OCI-M2 (cell line): ENCODE data around the gene PTPRT.

Experiments used
- DNase-seq: peaks from one replicate; lab custom pipeline; 2025; ENCODE audit not compliant: unreplicated experiment; lab: John Stamatoyannopoulos, UW

The PTPRT gene

DNA sequence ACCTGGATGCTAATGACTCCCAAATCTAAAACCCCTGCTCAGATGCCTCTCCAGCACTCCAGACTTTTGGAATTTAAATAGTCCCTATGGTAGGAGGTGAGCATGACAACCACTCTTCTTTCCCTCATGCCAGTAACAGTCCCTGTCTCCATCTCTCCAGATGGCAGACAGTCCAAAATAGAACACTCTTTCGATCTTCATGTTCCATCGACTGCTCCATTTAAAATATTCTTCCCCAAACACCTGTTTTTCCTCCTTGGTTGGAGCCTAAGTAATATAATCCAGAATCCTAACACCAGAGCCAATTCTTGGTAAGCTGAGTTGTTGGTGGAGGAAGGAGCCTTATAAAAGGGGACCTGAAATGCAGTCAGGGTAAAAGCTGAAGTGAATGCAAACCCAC is 848.1 kb downstream of the PTPRT start:
- DNase-seq, result no peak

DNA sequence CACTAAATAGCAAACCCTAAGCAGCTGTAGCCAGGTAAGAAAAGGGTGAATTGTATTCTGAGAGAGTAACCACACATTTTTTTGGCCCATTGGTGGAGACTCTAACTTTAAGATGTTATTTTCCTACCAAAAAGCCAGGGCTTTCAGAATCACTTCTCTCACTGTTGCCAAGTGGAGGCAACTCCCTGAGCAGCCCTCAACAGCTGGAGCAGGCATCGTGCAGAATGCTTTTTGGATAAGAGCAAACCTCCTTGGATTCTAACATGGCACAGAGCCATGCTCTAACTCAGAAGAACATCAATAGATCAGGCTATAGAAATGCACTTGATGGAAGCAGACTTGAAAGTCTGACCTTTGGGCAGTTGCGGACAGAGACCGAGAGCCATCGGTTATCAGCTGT is 849.3 kb downstream of the PTPRT start:
- DNase-seq, result no peak

DNA sequence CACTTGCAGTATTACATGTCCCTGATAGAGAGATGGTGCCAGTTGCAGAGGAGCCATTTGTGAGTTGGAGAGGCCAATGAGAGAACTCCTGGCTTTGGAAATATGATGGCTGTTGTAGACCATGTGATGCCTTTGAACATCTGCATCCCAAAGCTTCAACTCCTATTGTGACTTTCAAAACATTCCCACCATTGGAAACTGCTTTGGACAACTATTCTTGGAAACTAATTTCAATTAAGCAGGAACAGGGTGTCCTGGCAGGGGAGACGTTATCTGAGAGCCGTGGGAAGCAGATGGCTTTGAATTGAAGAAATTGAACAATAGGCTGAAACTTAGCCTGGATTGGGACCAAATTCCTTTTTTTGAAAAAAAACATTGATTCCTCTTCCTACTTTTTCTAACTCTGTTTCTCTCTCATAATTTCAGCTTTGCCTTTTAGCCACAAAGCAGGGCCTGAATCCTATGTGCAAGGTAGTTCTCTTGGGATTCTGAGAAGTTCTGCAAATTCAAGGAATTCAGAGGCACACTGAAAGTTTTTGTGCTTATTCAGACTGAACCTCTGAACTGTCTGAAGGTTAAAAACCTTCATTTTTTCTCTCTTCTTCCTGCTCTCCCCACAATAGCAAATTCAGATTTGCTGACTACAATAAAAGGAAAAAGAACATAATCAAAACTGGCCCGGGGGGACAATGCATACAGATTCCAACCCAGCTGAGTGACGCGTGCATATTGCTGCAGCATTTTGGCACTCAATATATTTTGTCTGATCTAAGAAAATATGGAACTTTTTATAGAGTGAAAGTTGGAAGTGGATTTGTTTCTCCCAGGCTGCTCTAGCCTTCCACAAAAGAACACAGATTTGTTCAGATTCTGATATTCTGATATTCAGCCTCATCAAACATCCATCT is 851.2 kb downstream of the PTPRT start:
- no peak for DNase-seq

DNA sequence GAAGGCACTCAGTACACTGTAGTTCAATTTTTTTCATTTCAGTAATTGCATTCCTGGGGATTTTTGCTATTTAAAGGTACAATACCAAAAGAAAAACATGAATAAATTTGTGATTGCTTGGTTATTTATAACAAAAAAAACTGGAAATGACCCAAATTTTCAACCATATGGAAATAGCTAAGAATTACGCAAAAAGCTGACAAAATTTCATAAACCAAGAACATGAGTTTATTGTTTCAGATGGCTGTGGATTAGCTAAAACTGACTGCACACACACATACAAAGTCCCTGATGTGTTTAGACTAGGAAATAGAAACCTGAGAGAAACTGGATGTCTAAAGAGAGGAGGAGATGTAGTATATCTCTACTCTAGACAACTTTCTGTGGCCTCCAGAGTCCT is 853.1 kb downstream of the PTPRT start:
- no peak for DNase-seq

DNA sequence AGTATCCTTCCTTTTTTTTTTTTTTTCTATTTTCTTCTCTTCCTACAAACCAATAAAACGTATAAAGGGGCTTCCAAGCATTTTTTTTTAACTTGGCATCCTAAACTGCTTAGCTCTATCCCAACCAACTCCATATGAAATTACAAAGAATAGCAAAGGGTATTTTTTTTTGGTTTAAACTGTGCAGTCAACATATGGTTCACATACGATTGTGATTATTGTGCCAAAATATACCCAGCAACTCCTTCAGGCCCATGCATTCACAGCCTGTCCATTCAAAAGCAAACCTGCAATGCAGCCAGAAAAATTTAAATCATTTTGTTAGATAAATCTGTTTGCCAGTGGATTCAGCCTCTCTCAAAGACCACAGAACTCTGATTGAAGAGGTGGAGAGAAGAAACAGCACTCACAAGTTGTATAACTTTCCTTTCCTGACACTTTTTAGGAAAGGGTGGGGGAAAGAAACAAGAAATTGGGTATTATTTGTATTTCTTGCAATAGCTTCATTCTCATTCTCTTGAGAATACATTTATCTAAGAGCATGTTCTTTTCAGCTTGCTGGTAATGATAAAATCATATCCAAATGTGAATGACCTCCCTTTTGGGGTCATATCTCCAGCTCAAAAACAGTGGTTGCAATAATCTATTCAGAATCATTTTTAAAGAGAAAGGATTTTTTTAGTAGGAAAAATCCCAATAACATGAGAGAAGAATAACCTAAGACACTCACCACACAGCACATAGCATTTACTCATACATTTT is 870.3 kb downstream of the PTPRT start:
- DNase-seq, result no peak

DNA sequence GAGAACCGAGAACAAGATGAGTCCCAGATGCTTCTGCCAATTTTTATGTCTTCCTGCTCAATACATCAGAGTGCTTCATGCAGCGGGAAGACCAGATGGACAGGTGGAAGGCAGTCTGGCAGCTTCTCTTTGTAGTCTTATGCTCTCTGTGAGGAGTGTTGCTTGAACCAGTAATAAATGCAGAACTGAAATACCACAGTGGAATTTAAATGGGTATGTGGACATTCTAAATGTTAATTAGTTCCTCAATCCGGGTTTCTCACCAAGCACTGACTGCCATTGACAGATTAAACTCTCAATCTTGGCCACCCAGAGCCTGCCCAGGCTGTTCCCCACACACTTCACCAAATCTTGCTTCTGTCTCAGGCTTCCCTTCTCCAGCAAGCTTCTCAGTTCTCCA is 876.0 kb downstream of the PTPRT start:
- no peak for DNase-seq

DNA sequence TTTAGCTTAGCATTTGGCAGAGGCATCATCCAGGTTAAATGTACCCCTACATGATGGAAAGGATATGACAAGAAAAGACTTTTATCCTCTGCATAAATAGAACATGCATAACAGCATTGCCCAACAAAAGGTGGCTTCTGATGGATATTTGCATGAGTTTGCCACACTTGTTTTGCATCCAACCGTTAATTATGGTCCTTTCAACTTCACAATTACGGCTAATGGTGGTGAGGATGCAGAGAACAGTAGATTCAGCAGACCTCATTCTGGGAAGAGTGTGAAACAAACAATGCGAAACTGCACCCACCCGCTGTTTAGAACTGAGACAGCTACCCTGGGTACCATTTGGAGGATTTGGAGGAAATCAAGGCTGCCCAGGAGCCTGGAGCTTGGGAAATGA is 880.7 kb downstream of the PTPRT start:
- DNase-seq, result no peak

DNA sequence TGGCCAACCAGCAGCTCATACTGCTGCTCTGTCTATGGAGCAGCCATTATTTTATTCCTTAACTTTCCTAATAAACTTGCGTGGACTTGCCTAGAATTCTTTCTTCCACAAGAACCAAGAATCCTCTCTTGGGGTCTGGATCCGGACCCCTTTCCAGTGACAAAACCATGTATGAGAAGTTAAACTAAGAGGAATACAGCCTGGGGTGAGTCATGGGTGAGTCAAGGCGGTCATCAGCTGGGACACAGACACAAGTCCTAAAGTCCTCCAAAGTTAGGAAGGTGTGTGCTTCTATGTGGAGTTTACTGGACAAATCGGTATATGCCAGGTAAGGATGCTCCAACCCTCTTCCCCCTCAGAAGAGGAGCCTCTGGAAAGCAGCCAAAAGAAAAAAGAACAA is 881.5 kb downstream of the PTPRT start:
- no peak for DNase-seq

DNA sequence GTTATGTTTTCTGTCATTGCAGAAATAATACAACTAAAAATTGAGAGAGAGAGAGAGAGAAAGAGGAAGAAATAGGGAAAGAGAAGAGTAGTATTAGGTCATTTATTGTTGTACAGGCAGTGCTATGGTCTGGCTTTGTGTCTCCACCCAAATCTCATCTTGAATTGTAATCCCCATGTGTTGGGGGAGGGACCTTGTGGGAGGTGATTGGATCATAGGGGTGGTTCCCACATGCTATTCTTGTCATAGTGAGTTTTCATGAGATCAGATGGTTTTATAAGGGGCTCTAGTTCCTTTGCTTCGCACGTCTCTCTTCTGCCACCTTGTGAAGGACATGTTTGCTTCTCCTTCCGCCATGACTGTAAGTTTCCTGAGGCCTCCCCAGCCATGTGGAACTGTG is 894.1 kb downstream of the PTPRT start:
- no peak for DNase-seq

DNA sequence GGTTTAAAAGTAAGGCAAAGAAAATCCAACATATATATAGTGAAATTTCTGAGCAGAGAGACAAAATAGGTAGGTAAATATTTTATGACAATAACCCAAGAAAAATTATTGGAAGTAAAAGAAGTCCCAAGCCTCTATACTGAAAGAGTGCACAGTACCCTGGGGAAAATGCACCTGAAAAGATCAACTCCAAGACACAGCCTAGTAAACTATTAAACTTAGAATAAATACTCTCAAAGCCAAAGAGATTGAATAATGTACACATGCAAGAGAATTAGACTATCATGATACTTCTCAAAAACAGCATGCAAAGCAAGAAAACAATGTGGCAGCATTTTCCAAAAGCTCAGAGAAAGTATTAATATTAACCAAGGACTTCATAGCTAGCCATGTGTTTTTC is 894.7 kb downstream of the PTPRT start:
- no peak for DNase-seq

DNA sequence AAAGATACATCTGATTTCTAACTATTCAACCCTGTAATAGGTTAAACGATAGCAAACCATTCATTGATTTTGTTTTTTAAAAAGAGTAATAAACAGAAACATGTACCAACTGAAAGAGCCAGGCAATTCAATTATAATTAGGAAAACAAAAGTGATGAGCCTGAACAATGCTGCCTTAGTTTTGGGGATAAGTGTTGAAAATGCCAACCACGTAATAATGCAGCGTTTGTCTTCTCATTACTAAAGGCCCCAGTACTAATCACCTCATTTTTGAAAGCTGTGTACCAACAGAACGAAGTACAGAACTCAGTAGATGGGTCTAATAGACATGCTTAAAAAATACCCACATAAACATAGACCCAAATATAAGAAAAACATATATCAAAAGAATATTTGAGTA is 907.9 kb downstream of the PTPRT start:
- no peak for DNase-seq

DNA sequence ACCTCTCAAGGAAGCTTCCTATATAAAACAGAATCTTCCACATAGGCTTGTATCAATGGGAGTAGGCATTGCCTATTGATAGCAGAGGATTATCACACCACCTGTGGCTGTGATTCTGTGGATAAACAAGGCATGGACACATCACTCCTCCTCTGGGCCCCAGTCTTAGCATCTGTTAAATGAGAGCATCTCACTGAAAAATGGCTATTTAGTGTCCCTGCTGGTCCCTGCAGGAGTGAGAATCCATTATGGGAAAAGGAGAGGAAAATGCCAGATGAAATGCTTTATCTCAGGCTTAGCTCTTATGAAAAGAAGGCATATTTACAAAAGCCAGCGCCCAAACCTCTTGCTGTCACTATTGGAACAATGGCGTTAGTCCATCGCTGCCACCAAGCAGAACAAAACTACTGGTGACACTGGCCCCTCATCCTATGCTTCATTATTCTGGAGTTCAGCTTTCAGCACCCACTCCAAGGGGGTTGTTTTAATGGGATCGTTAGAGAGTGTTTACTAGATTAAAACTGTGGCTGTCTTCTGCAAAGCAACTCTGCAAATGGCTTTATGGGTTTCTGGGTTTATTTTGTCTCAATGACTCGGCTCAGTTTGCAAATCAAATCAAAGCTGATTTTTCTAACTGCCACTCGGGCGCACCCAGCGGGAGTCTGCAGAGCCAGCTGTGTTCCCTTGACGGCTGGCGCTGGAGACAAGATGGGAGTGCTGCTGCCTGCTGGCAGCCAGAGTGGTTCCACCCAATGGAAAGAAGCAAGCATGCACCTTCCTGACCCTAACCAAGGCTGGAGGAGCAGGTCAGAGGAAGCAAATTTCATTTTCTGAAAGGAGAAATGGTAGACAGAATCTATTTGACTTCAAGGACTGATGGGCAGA is 912.7 kb downstream of the PTPRT start:
- DNase-seq, result no peak

DNA sequence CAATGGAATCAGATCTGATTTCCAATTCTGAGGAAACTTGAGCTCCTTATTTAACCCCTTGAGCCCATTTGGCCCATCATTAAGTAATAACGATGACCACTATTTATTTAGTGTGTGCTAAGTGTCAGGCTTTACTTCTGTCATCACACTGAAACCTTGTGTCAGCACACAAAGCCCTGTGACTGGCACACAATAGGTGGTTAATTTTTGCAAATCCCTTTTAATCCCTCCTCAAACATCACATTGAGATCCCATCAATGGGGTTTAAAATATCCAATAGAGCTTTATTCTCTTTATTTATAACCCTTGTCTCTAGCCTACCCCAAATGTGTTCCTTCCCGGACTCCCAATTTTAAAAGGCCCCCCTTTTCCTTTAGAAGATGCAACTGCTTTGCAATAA is 914.7 kb downstream of the PTPRT start:
- DNase-seq, result no peak

DNA sequence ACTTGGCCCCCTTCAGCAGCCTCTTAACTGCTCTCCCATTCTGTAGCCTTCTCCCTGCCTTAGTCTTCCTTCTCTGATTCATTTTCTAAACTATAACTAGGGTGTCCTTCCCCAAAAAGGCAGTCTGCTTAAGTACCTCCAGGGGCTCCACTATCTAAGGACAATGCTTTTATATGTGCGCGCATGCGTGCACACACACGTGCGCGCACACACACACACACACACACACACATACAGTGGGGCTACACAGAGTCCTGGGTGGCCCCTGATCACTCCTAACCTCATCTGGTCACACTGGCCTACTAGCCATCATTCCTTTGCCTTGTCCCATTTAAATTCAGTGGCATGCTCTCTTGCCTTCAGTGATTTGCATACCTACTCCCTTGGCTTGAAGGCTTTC is 917.2 kb downstream of the PTPRT start:
- no peak for DNase-seq

DNA sequence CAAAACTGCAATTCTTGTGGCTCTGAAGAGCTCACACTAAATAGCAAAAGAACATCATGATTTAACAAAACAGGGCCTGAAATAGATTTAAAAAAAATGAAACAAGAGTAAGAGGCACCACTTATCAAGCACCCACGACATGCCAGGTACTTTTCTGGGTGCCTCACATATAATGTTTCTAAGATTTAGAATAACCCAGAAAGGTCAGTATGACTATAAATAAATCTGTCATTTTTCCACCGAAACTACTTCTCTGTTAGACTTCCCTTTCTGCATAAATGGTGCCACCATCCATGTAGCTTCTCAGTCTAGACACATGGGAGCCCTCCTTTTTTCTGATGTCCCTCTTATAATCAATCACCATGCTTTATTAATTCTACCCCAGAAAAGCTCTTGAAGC is 919.2 kb downstream of the PTPRT start:
- no peak for DNase-seq

DNA sequence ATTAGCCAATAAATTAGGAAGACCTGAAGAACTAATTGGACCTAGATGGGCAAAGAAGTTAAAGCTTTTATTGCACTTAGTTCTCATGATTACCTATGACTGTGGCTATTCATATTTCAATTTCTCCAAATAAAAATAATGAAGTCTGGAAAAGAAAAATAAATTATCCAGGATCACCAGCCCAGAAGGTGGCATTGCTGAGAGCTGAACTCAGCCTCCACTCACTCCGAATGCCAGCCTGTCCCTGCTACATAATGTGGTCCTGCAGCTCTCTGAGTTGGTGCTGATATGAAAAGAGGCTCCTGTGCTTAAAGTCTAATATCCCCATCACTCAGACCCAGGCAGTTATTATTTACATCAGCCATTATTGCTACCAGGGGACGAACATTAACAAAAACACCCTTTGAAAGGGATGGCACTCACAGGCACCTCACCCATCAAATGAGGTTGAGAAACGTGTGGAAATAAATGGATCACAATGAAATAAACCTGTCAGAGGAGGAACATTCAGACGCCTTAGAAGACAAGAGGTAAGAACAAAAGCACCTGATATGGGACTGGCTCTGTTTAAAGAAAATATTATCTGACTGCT is 921.8 kb downstream of the PTPRT start:
- DNase-seq, result no peak

DNA sequence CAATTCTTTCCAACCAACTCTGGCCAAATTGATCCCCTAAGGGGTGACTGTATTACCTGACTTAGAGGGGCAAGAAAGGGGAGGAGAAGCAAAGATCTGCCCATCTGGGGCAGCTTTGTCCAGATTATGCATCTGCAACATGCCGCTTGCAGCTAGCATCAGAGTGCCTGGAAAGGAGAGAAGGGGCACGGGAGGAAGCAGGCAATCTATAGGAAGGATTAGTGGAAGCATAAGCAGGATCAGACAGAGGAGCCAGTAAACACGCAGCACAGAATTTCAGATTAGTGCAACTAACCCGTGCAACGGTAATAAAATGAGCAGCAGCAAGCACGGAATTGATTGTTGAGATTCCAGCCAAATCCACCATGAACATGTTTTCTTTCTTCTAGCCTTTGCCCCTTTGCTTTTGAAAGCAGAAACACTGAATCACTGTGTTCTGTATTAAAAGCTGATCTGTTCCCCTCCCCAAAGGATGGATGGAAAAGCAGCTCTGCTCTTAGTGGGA is 927.9 kb downstream of the PTPRT start:
- DNase-seq, result no peak

DNA sequence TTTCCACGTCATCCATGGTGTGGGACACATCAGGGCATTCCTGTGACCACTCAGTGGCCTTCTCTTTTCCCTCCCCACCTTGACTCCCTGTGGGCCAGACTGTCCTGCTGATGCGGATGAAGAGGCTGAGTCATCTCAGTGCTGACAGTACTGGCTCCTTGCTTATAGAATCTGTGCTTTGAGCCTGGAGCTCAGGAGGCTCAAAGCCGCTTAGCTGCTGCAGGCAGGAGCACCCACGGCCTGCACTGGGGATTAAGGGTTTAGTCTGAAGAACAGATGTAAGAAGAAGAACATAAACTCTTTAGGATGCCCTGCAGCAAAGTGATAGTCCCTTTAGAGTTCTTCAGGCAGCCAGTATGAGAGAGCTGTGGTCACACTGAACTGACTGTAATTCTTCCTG is 929.5 kb downstream of the PTPRT start:
- no peak for DNase-seq

DNA sequence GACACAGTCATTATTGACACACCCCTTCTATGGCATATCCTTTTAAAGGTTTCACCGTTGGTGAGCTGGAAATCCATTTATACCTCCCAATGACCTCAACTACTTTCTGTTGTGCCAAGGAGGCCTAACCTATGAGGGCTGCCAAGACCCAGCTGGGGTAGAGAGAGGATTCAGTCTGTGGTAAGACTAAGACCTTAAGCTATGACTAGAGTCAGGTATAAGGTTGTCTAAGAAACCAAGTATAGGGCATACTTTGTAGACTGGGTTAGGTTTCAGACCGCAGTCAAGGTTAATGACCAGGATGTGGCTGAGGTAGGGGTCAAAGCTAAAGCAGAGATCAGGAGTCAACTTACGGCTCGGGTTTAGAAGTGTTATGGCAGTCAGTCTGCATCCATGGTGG is 930.3 kb downstream of the PTPRT start:
- DNase-seq, result no peak

DNA sequence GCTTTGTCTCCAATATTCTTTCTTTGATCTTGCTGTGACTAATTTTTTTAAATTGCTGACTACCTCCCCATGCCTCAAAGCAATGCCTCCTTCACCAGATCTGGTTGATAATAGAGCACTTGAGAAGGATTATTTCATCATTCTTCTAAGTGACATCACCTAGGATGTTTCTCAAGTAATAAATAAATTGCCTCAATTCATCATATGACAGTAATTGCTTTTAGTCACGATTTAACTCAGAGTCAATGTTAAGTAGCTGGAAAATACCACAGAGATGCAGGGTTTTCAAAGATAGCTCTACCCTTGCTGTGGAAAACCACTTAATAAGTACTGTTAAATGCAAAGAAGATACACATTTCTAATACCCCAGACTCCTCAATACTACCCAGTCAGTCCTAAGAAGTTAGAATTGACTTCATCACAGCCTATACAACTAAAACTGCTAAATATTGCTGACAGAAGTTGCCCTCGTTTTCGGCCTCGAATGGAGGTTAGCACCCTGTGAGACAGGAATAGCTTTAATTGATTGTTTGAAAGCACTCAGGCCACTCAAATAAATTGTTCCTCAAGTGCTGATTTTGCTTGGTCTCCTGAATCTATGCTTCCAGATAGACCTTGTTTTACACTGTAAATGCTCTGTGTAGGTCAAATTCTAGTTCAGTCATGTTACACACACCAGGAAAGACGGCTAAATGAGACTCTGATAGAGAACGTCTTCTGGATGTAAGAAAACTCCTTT is 931.0 kb downstream of the PTPRT start:
- DNase-seq, result no peak
